DMS 273 (cell line): ENCODE measurements around the gene CHRNA9.
"Not testable (repeated sequence)": the region's sequence is repeated elsewhere in the genome, so short reads cannot be mapped to it uniquely, and the experiment has no call there.

ENCODE experiments used
- DNase-seq: peaks from one replicate; lab custom pipeline; 2025; ENCODE audit not compliant: unreplicated experiment; lab: John Stamatoyannopoulos, UW

CHRNA9 gene

DNA sequence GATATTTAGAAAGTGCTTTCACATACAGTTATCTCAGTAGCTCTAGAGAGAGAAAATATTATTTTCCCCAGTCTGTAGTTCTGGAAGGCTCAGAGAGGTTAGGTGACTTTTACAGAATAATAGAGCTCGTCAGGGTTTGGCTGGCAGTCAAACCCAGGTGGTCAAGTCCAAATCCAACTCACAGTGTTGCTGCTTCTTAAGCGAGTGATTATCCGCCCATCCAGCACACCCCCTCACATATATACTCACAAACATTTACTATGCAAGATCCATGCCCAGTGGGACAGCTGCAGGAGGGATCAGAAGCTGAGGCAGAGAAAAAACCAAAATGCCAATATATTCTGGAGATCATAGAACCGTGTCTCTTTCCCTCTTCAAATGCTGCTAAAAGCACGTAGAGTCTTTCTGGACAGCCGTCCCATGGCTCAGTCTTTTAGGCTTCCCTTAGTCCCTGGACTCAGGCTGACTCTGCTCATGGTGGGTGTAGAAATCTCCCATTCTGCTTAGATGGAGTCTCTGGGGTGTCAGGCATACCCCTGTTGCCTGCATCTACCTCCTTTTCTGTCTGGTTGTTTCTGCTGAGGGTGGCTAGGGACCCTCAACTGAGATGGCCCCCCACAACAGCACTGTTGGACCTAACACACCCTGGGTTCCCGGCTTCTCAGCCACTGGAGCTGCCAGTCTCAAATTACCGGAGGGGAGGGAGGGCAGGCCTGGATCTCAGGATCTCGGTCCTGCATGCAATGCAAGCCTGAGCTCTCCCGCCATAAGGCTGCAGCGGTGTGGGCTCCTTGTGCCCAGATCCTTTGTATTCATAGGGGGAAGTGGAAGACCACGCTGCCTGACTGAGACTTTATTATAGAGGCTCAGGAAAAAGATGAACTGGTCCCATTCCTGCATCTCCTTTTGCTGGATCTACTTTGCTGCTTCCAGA, at the start of gene CHRNA9:
TSS of gene CHRNA9 (plus strand) at position 743 of the 934 bp plus-strand sequence. CDS start at position 878, 135 bp downstream.
- peak; percentile 44 for DNase-seq

- no peak for DNase-seq
Measured at GRCh38 chr4:40285692-40286091, 49.4 kb upstream of the CHRNA9 start.

- DNase-seq, result no peak
Measured at GRCh38 chr4:40288566-40288965, 46.6 kb upstream of the CHRNA9 start.

DNA sequence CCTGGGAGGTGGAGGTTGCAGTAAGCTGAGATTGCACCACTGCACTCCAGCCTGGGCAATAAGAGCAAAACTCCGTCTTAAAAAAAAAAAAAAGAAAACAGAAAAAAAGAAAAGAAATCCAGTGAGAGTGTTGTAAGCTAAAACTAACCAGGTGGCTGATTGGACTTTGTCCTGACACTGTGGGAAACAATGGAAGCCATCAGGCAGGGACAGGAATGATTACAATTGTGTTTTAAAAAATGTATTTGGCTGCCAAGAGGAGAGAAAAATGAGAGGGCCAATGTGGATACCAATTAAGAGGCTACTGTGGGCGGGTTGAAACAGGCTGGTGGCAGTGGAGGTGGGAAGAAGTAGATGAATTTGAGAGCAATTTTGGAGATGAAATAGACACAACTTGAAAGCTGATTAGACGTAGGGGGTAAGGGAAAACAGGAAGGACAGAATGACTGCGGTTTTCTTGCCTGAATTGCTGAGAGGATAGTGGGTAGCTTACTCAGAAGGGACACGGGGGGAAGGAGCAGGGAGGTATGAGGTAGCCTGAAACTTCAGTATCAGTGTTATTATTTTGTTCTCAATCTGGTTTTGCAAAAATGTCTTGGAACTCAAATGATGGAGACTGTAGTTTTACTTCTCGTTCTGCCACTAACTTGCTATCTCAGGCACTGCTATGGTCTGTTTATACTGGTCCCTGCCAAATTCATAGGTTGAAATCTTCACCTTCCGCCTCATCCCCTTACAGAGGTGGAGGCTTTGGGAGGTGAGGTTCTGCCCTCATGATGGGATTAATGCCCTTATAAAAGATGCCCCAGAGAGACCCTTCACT, 45.6 kb upstream of the CHRNA9 start:
- no peak for DNase-seq

DNA sequence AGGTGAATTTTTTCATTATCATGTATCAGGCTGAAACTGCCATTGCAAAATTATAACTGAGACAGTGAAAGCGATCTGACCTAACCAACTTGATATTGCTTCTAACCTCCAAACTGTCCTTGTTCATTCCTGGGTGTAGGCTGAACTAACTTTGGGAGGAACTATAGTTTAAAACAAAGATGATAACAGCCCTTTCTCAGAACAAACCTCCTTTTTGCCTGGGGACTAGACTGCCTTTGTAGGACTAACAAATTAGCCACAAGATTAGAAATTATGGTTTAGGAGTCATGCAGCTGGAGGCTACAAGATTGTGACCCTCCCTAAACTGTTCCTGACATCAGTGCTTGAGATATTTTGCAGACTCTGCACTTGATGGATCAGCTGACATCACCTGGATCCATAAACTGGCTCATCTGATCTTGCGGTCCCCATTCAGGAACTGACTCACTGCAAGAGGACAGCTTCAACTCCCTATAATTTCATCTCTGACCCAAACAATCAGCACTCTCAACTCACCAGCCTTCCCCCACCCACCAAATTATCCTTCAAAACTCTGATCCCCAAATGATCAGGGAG, 44.4 kb upstream of the CHRNA9 start:
- not testable (repeated sequence) for DNase-seq

DNA sequence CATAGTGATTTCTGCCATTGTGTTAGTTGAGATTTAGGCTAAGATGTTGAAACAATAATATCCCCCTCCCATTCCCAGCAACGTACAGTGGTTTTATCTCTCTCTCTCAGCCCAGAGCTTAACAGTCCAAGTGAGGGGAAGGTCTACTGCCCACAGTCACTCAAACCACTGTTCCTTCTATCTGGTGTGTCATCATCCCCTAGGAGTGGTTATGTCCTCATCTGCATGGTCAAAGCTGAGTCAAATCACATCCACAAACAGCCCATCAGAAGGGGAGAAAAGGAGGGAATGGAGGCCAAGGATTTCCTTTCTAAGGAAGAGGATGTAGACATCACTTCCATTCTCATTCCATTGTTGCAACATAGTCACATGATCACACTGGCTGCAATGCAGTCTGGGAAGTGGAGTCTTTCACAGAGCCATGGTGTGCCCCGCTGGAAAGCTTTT, 42.8 kb upstream of the CHRNA9 start:
- DNase-seq, result no peak

DNA sequence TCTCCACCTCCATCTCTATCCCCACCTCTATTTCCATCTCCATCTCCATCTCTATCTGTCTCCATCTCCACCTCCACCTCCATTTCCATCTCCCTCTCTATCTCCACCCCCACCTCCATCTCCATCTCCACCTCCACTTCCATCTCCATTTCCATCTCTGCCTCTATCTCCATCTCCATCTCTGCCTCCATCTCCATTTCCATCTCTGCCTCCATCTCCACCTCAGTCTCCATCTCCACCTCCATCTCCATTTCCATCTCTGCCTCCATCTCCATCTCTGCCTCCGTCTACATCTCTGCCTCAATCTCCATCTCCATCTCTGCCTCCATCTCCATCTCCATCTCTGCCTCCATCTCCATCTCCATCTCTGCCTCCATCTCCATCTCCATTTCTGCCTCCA, 40.8 kb upstream of the CHRNA9 start:
- no peak for DNase-seq

- DNase-seq, result not testable (repeated sequence)
Measured at GRCh38 chr4:40295030-40295429, 40.1 kb upstream of the CHRNA9 start.

DNA sequence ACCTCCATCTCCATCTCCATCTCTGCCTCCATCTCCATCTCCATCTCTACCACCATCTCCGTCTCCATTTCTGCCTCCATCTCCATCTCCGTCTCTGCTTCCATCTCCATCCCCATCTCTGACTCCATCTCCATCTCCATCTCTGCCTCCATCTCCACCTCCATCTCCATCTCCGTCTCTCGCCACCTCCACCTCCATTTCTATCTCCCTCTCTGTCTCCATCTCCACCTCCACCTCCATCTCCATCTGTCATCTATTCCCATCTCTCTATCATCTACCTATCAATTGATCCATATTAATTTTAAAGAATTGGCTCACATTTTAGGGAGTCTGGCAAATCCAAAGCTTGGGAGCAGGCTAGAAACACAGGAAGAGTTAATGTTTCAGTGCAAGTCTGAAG, 39.6 kb upstream of the CHRNA9 start:
- no peak for DNase-seq

DNA sequence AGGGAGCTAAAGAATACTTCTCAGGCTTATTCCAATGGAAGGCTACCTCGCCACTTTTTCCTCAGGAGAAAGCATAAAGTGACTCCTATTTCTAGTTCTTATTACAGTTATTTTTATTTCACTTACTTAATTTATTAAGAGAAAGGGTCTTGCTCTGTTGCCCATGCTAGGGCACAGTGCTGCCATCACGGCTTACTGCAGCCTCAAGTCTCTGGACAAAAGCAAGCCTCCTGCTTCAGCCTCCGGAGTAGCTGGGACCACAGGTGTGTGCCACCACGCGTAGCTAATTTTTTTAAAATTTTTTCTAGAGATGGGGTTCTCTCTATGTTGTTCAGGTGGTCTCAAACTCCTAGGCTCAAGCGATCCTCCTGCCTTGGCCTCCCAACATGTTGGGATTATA, 36.0 kb upstream of the CHRNA9 start:
- no peak for DNase-seq

GRCh38 chr4:40299811-40300292, 35.3 kb upstream of the CHRNA9 start:
- no peak for DNase-seq

GRCh38 chr4:40300371-40301162, 34.6 kb upstream of the CHRNA9 start:
- no peak for DNase-seq

DNA sequence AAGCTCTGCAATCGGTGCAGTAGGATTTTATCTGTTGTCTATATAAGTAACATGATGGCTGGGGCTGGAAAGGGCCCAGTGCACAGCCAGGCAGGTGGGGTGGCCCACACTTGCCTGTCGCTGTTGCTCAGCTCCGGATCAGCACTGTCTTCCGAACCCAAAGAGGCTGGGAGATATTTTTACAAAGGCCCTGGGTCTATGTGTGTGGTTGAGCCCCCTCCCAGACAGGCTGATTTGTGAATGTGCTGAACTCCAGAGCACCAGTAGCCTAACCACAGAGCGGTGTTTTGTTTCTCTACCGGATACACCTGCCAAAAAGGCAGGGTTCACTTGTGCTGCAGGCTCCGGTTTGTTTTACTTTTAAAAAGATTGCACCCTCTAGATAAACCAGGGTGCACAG, 33.5 kb upstream of the CHRNA9 start:
- no peak for DNase-seq

DNA sequence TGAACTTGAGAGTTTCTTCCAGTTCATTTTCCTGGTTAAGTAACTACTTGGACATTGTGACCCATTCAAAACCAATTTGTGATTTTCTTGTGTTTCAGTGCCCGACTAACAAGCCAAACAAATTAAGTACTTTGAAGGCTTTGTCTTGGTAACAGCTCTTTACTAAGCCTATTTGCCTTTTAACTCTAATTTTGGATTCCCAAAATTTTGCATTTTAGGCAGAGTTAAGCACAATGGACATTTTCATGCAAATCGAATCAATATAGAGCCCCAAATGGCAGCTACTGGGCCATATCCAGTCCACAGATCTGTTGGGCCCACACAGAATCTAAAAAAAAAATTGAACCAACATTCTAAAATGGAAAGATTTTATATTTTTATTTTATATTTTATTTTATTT, 31.4 kb upstream of the CHRNA9 start:
- no peak for DNase-seq

DNA sequence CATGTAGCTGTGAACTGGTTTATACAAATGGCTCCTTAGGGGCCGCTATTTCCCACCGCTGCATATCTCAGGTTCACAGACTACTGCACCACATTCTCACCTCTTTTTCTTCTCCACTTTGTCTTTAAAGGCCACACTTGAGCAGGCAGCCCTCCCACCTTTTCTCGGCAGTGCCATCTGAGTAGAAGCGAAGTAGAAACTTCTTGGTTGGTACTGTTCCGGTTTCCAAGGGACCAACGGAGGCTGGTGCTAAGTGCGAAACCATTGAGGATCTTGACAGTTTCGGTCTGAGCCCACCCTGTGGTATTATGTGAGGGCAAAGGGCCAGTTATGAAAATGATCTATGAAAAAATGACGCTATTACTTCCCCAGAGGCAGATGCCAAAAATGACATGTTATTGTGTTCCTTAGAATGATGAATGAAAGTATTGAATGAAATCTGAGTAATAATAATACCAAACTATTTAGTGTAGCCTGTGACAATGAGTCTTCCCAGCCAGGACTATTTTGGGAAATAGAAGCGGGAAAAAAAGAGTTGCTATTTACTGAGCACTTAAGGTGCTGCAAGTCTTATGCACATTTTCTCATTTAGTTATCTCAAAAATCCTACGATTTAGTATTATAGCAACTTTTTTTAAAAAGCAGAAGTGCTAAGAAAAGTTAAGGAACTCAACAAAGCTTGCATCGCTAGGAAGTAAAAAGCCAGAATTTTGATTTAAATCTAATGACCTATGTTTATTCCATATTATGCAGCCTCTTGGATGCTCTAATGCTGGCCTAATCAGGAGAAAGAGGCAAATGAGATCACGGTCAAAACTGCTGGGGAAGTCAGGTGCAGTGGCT, 29.6 kb upstream of the CHRNA9 start:
- no peak for DNase-seq

GRCh38 chr4:40306226-40306625, 28.9 kb upstream of the CHRNA9 start:
- no peak for DNase-seq

GRCh38 chr4:40306976-40307375, 28.2 kb upstream of the CHRNA9 start:
- DNase-seq, result no peak

- DNase-seq, result no peak
Measured at GRCh38 chr4:40307627-40308497, 27.3 kb upstream of the CHRNA9 start.
